MM.1S (cell line): Measurements from ENCODE around the gene TMEM244.
"Not testable (repeated sequence)": the region's sequence is repeated elsewhere in the genome, so short reads cannot be mapped to it uniquely, and the experiment has no call there.

Experiments
- CTCF ChIP-seq: fragments of 300-600 bp; sonication (generic); IDR thresholded peaks from 2 replicates; pipeline ENCODE4 v1.5.1; 2016; ENCODE audit warnings: antibody characterized with exemption, low read length, mixed read lengths
- EZH2 ChIP-seq: fragments of 300-600 bp; sonication (generic); optimal IDR thresholded peaks from 2 replicates; pipeline ENCODE3; 2017; ENCODE audit warnings: low read depth, mild to moderate bottlenecking, antibody characterized with exemption, low read length, mixed read lengths
- EZH2phosphoT487 ChIP-seq: fragments of 300-600 bp; sonication (generic); IDR thresholded peaks from 2 replicates; pipeline ENCODE4 v1.6.1; 2018; ENCODE audit warnings: antibody characterized with exemption, low read length

DNA sequence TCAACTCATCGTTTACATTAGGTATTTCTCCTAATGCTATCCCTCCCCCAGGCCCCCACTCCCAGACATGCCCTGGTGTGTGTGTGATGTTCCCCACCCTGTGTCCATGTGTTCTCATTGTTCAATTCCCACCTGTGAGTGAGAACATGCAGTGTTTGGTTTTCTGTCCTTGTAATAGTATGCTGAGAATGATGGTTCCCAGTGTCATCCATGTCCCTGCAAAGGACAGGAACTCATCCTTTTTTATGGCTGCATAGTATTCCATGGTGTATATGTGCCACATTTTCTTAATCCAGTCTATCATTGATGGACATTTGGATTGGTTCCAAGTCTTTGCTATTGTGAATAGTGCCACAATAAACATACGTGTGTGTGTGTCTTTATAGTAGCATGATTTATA, 54.0 kb downstream of the TMEM244 start:
- TF ChIP-seq CTCF, EZH2phosphoT487, EZH2: not testable (repeated sequence)
